ENCODE data around the gene MAP2K5.

DNA sequence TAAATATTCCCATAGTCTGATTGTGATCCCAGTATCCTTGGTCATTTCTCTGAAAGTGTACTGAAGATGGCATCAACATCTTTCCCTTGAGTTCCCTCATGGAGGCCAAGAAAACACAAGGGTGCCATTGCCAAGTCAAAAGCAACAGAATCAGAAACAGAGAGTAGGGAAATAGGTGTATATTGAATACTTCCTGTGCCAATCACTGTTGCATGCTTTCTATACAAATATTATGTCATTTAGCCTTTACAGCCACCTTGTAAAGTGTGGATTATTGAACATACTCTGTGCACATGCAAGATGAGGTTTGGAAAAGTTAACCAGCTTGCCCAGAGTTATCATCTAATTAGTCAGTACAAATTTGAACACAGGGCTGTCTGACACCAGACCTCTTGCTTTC lies 117.9 kb downstream of the MAP2K5 start:
- TF ChIP-seq ZFX (IDR thresholded peaks at IDR 0.05; ENCODE audit: borderline replicate concordance), result no peak
- TF ChIP-seq, protein P1, sequence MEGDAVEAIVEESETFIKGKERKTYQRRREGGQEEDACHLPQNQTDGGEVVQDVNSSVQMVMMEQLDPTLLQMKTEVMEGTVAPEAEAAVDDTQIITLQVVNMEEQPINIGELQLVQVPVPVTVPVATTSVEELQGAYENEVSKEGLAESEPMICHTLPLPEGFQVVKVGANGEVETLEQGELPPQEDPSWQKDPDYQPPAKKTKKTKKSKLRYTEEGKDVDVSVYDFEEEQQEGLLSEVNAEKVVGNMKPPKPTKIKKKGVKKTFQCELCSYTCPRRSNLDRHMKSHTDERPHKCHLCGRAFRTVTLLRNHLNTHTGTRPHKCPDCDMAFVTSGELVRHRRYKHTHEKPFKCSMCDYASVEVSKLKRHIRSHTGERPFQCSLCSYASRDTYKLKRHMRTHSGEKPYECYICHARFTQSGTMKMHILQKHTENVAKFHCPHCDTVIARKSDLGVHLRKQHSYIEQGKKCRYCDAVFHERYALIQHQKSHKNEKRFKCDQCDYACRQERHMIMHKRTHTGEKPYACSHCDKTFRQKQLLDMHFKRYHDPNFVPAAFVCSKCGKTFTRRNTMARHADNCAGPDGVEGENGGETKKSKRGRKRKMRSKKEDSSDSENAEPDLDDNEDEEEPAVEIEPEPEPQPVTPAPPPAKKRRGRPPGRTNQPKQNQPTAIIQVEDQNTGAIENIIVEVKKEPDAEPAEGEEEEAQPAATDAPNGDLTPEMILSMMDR (IDR thresholded peaks at IDR 0.05), result no peak
